ENCODE data around the gene FBRSL1. TPM values are rescaled to one million over a fixed set of nuclear protein-coding genes. Genes with fewer than 3 reads are reported as not detected.

The FBRSL1 gene
- total RNA-seq, 1 donor from 2014 or later: 43.8 TPM

DNA sequence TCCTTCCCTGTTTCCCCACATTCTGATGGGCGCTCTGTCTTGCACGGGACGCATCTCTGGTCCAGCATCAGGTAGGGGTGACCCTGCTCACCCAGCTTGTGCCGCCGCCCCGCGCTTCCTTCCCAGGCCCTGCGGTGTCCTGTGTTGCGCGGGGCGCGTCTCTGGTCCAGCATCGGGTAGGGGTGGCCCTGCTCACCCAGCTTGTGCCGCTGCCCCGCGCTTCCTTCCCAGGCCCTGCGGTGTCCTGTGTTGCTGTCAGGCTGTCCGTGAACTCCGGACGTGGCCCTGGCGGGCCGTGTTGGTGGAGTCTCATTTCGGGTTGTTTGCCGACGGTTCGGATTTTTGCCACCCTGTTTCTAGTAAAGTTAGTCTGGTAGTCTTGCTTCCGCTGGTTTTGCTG lies 6.8 kb downstream of the FBRSL1 start:
- Histone ChIP-seq H3K4me3 (ENCODE audit: insufficient read depth, low read depth, low read length) (no peak overlapping the region), H3K4me2 (ENCODE audit: low read length) (no peak overlapping the region), H3K36me3 (ENCODE audit: insufficient read depth, low read length) (no peaks in the 10 kb centered on the region), H2AFZ (ENCODE audit: low read depth, low read length) (no peak overlapping the region), H3K79me2 (ENCODE audit: insufficient read depth, low read length) (peaks cover 98% of the 10 kb centered on the region), H4K20me1 (ENCODE audit: insufficient read depth, low read length) (peaks cover 100% of the 10 kb centered on the region), H3K4me1 (ENCODE audit: insufficient read depth, low read length) (peaks cover 7% of the 10 kb centered on the region), H3K9ac (ENCODE audit: low read length) (no peak overlapping the region), H3K27ac (ENCODE audit: low read depth, low read length) (no peak overlapping the region), H3K27me3 (ENCODE audit: insufficient read depth, low read length) (no peaks in the 10 kb centered on the region), H3K9me3 (ENCODE audit: insufficient read depth, low read depth, low read length) (no peaks in the 10 kb centered on the region)
- Mint-ChIP-seq H3K9me3 (ENCODE audit: unreplicated experiment) (no peaks in the 10 kb centered on the region), H3K4me1 (ENCODE audit: low read depth, unreplicated experiment) (peaks cover 10% of the 10 kb centered on the region), H3K27me3 (ENCODE audit: low read depth, unreplicated experiment) (no peaks in the 10 kb centered on the region), H3K36me3 (ENCODE audit: low read depth, unreplicated experiment) (peaks cover 3% of the 10 kb centered on the region), H3K27ac (ENCODE audit: unreplicated experiment) (no peak overlapping the region), H3K4me3 (ENCODE audit: unreplicated experiment) (no peak overlapping the region)
- DNase-seq (ENCODE audit: low read depth) (no peak), FAIRE-seq (no peak)
- TF ChIP-seq EZH2 (IDR thresholded peaks at IDR 0.05; ENCODE audit: insufficient read depth, low read length): no peak

DNA sequence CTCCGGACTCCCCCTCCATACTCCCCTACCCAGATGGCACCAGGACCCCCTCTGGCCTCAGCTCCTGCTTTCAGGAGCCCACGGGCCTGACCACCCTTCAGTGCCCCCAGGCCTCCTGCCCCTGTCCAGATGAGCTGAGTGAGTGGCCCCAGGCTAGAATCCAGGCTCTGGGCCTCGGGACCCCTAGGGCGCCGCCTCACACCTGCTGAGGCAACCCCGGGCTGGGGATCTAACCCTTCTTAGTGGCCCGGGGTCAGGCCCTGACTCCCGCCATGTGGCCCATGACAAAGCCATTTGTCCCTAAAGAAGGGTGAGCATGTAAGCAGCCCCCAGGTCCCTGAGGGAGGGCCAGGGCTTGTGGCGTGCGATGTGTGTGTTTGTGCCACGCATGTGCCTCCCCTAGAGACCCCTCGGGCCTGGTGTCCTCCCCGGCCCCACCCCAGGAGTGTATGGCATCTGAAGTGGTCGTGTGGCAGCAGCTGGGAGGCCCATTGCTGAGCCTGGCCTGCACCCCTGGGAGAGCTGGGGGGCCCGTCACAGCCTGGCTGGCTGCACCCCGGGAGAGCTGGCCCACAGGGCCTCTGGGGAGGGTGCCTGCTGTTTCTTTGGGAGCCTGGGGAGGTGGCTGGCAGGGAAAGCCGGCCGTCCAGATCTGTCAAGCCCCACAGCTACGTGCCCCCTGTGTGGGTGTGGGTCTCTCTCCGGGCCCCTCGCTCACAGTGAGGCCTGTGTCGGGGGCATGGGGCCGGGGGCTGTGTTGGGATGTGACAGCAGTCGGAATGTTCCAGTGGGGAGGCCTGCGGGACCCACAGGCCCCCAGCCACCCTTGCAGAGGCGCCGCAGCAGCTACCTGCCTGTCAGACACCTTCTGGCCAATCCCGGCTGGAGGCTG lies 7.8 kb downstream of the FBRSL1 start:
- Histone ChIP-seq H3K4me3 (ENCODE audit: insufficient read depth, low read depth, low read length) (no peak overlapping the region), H3K4me1 (ENCODE audit: insufficient read depth, low read length) (no peaks in the 10 kb centered on the region), H3K9me3 (ENCODE audit: insufficient read depth, low read depth, low read length) (no peaks in the 10 kb centered on the region), H3K9ac (ENCODE audit: low read length) (no peak overlapping the region), H3K79me2 (ENCODE audit: insufficient read depth, low read length) (peaks cover 95% of the 10 kb centered on the region), H3K4me2 (ENCODE audit: low read length) (no peak overlapping the region), H3K27me3 (ENCODE audit: insufficient read depth, low read length) (no peaks in the 10 kb centered on the region), H4K20me1 (ENCODE audit: insufficient read depth, low read length) (peaks cover 98% of the 10 kb centered on the region), H3K36me3 (ENCODE audit: insufficient read depth, low read length) (no peaks in the 10 kb centered on the region), H3K27ac (ENCODE audit: low read depth, low read length) (no peak overlapping the region), H2AFZ (ENCODE audit: low read depth, low read length) (no peak overlapping the region)
- Mint-ChIP-seq H3K27ac (ENCODE audit: unreplicated experiment) (no peak overlapping the region), H3K36me3 (ENCODE audit: low read depth, unreplicated experiment) (no peaks in the 10 kb centered on the region), H3K4me3 (ENCODE audit: unreplicated experiment) (no peak overlapping the region), H3K4me1 (ENCODE audit: low read depth, unreplicated experiment) (peaks cover 8% of the 10 kb centered on the region), H3K9me3 (ENCODE audit: unreplicated experiment) (no peaks in the 10 kb centered on the region), H3K27me3 (ENCODE audit: low read depth, unreplicated experiment) (no peaks in the 10 kb centered on the region)
- FAIRE-seq (no peak), DNase-seq (ENCODE audit: low read depth) (no peak)
- no peak for TF ChIP-seq EZH2 (IDR thresholded peaks at IDR 0.05; ENCODE audit: insufficient read depth, low read length)
- TF ChIP-seq, protein P1, sequence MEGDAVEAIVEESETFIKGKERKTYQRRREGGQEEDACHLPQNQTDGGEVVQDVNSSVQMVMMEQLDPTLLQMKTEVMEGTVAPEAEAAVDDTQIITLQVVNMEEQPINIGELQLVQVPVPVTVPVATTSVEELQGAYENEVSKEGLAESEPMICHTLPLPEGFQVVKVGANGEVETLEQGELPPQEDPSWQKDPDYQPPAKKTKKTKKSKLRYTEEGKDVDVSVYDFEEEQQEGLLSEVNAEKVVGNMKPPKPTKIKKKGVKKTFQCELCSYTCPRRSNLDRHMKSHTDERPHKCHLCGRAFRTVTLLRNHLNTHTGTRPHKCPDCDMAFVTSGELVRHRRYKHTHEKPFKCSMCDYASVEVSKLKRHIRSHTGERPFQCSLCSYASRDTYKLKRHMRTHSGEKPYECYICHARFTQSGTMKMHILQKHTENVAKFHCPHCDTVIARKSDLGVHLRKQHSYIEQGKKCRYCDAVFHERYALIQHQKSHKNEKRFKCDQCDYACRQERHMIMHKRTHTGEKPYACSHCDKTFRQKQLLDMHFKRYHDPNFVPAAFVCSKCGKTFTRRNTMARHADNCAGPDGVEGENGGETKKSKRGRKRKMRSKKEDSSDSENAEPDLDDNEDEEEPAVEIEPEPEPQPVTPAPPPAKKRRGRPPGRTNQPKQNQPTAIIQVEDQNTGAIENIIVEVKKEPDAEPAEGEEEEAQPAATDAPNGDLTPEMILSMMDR (IDR thresholded peaks at IDR 0.05; ENCODE audit: insufficient read depth, low read depth, low read length): no peak

DNA sequence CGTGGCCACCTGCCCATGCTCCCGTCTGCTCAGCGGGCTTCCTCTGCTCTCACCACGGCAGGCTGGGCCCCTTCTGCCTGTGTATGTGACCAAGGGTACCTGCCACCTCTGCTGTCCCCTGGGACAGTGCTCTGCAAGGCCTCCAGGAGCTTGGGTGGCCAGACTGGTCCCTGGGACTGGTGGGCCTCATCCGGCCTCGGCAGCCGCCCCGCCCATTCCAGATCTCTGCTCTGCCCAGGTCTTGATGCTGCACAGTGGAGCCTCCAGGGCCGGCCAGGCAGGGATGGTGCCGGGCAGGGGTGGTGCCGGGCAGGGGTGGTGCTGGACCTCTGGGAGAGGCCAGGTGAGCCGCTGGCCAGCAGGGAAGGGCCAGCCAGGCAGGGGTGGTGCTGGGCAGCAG lies 9.0 kb downstream of the FBRSL1 start:
- Mint-ChIP-seq H3K27me3 (ENCODE audit: low read depth, unreplicated experiment) (no peaks in the 10 kb centered on the region), H3K27ac (ENCODE audit: unreplicated experiment) (no peak overlapping the region), H3K36me3 (ENCODE audit: low read depth, unreplicated experiment) (no peaks in the 10 kb centered on the region), H3K9me3 (ENCODE audit: unreplicated experiment) (no peaks in the 10 kb centered on the region), H3K4me3 (ENCODE audit: unreplicated experiment) (no peak overlapping the region), H3K4me1 (ENCODE audit: low read depth, unreplicated experiment) (peaks cover 5% of the 10 kb centered on the region)
- Histone ChIP-seq H3K4me2 (ENCODE audit: low read length) (no peak overlapping the region), H4K20me1 (ENCODE audit: insufficient read depth, low read length) (peaks cover 98% of the 10 kb centered on the region), H3K9me3 (ENCODE audit: insufficient read depth, low read depth, low read length) (no peaks in the 10 kb centered on the region), H3K79me2 (ENCODE audit: insufficient read depth, low read length) (peaks cover 94% of the 10 kb centered on the region), H3K4me3 (ENCODE audit: insufficient read depth, low read depth, low read length) (no peak overlapping the region), H3K9ac (ENCODE audit: low read length) (no peak overlapping the region), H3K4me1 (ENCODE audit: insufficient read depth, low read length) (no peaks in the 10 kb centered on the region), H3K27me3 (ENCODE audit: insufficient read depth, low read length) (no peaks in the 10 kb centered on the region), H3K36me3 (ENCODE audit: insufficient read depth, low read length) (no peaks in the 10 kb centered on the region), H2AFZ (ENCODE audit: low read depth, low read length) (no peak overlapping the region), H3K27ac (ENCODE audit: low read depth, low read length) (no peak overlapping the region)
- no peak for DNase-seq (ENCODE audit: low read depth)
- TF ChIP-seq EZH2 (IDR thresholded peaks at IDR 0.05; ENCODE audit: insufficient read depth, low read length): no peak
- TF ChIP-seq, protein P1 (IDR thresholded peaks at IDR 0.05; ENCODE audit: insufficient read depth, low read depth, low read length): no peak
- no peak for FAIRE-seq

All from astrocyte (in vitro differentiated cells and primary cell).